CD4-positive, alpha-beta memory T cell (primary cell): ENCODE measurements around the gene SOX13. TPM values are rescaled to one million over a fixed set of nuclear protein-coding genes. Genes with fewer than 3 reads are reported as not detected.

ENCODE experiments used
- CTCF ChIA-PET: fragments of 350-600 bp; sonication (Branson Sonifier 250); formaldehyde crosslinking; loops from one replicate; lab custom pipeline; 2021; ENCODE audit warnings: inconsistent platforms; ENCODE audit not compliant: partially characterized antibody; lab: Charles Lee
- POLR2A ChIA-PET: fragments of 350-600 bp; sonication (Branson Sonifier 250); formaldehyde crosslinking; loops from one replicate; lab custom pipeline; 2021; ENCODE audit not compliant: partially characterized antibody; lab: Charles Lee
- DNase-seq, 5 donors: peaks; one replicate each; pipeline versions ENCODE4 v3.0.0 to v3.0.0-alpha.2; 2020 to 2022; ENCODE audit warnings: mixed read lengths in 1 of 5
- H3K27ac ChIP-seq: one replicate; pipeline ENCODE4 v1.7.0; 2013; ENCODE audit warnings: low read depth, low read length
- H3K27me3 ChIP-seq: 2 replicates; pipeline ENCODE4 v1.7.0; 2013; ENCODE audit warnings: mild to moderate bottlenecking, low read length, moderate library complexity; ENCODE audit not compliant: insufficient read depth
- H3K36me3 ChIP-seq: 2 replicates; pipeline ENCODE4 v1.7.0; 2013; ENCODE audit warnings: mild to moderate bottlenecking, low read length, moderate library complexity; ENCODE audit not compliant: insufficient read depth
- H3K4me1 ChIP-seq: 2 replicates; pipeline ENCODE4 v1.7.0; 2013; ENCODE audit warnings: mild to moderate bottlenecking, low read length, moderate library complexity; ENCODE audit not compliant: insufficient read depth
- H3K4me3 ChIP-seq, 2 donors: one replicate each; pipeline ENCODE4 v1.7.0; 2013; ENCODE audit warnings: low read length in 2 of 2, mild to moderate bottlenecking in 1 of 2
- H3K9me3 ChIP-seq, 2 donors: one replicate each; pipeline ENCODE4 v1.7.0; 2013; ENCODE audit warnings: low read length in 2 of 2, control low read depth in 1 of 2; ENCODE audit not compliant: control insufficient read depth in 1 of 2
- H3K27ac Mint-ChIP-seq, 7 donors: one replicate each; pipeline ENCODE4 v1.8.0; 2020 to 2021; ENCODE audit warnings: mixed read lengths in 7 of 7, mild to moderate bottlenecking in 6 of 7, inconsistent platforms in 3 of 7, moderate library complexity in 3 of 7
- H3K27me3 Mint-ChIP-seq, 2 donors: one replicate each; pipeline ENCODE4 v1.8.0; 2020 to 2021; ENCODE audit warnings: mixed read lengths in 2 of 2
- H3K36me3 Mint-ChIP-seq, 2 donors: one replicate each; pipeline ENCODE4 v1.8.0; 2020 to 2021; ENCODE audit warnings: mixed read lengths in 2 of 2, inconsistent platforms in 1 of 2, mild to moderate bottlenecking in 1 of 2
- H3K4me1 Mint-ChIP-seq, 4 donors: one replicate each; pipeline ENCODE4 v1.8.0; 2020 to 2021; ENCODE audit warnings: mixed read lengths in 4 of 4, mild to moderate bottlenecking in 1 of 4
- H3K4me3 Mint-ChIP-seq, 8 donors: one replicate each; pipeline ENCODE4 v1.8.0; 2020 to 2021; ENCODE audit warnings: mixed read lengths in 8 of 8, mild to moderate bottlenecking in 7 of 8, moderate library complexity in 6 of 8, inconsistent platforms in 3 of 8
- H3K9me3 Mint-ChIP-seq, 8 donors: one replicate each; pipeline ENCODE4 v1.8.0; 2020 to 2021; ENCODE audit warnings: mixed read lengths in 8 of 8, mild to moderate bottlenecking in 5 of 8, inconsistent platforms in 3 of 8, moderate library complexity in 1 of 8
- intact Hi-C: fragments of 100-400 bp; cut with micrococcal nuclease; formaldehyde crosslinking; loops from one replicate; pipeline ENCODE4 v1.15.1; 2023
- polyA plus RNA-seq, 2 donors: library from polyadenylated mRNA; unstranded; fragments of 300-500 nt; fragmentation: Illumina TruSeq; gene quantifications; one replicate each; pipeline ENCODE4 v1.2.3, GENCODE V29; 2021
- total RNA-seq, 2 experiments: library from RNA; stranded (reverse); gene quantifications; one replicate each; pipeline ENCODE4 v1.2.3, GENCODE V29; 2021

The SOX13 gene
- total and polyA plus RNA-seq, 4 experiments from 2014 or later: 0.94 to 12.0 (median 6.0) TPM

DNA sequence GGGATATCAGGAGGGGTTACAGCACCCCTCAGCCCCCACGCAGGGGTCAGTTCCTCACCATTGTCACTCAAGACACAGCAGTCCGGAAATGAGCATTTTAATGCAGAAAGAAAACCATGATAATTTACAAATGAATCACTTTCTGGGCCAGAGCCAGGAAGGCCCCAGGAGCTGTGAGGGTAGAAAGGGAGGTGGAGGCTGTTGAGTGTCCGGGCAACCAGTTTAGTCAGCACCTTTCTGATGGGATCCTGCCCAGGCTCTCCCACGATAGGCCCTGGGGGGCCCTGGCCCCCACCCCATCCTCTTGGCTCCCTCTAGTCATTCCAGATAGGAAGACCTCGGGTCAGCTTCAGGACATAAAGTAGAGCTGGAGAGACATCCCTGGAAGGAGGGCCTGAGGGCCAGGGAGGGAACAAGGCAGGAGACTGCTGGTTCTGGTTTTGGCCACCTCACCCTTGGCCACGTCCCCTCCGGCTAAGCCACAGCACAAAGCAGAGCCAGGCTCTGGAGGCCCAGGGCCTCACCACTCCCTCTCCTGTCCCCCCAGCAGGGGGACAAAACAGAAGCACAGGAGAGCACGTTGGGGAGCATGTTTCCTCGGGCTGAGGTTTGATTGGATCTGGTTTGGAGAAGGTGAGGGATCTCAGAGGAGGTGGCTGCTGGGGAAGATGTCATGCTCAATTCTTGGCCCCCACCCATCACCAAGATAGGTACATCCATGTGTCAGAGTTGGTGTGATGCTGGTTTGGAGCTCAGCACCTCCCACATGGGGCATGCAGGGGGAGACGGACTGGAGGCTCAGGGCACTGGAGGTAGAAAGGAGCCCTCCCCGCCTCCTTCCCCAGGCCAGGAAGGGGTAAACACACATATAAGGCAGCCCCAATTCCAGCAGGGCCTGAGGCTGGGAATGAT, 58.3 kb downstream of the SOX13 start:
- Mint-ChIP-seq H3K27ac (peak overlapping the region in 1 of 7 donors; percentile 50), H3K4me1 (peaks cover 5 to 14% (median 10%) of the 10 kb centered on the region in 4 donors), H3K4me3 (no peak overlapping the region), H3K36me3 (peaks cover 0 to 4% of the 10 kb centered on the region in 2 donors), H3K9me3 (peaks cover 0 to 3% (median 0%) of the 10 kb centered on the region in 8 donors), H3K27me3 (peaks cover 0 to 1% of the 10 kb centered on the region in 2 donors)
- POLR2A ChIA-PET: interaction anchor here (0.6 kb wide), 1 partner anchor 11 kb away, joined by 4 read pairs; no protein-coding TSS in a partner anchor
- CTCF ChIA-PET: interaction anchor here (0.6 to 0.9 kb wide), 2 partner anchors 260 to 273 kb away, joined by 3 to 6 read pairs; no protein-coding TSS in a partner anchor
- Histone ChIP-seq H3K4me1 (peaks cover 9% of the 10 kb centered on the region), H3K27me3 (no peaks in the 10 kb centered on the region), H3K36me3 (no peaks in the 10 kb centered on the region), H3K9me3 (no peaks in the 10 kb centered on the region), H3K27ac (no peak overlapping the region), H3K4me3 (no peak overlapping the region)
- no peak for DNase-seq
- intact Hi-C loops: no loop called here

DNA sequence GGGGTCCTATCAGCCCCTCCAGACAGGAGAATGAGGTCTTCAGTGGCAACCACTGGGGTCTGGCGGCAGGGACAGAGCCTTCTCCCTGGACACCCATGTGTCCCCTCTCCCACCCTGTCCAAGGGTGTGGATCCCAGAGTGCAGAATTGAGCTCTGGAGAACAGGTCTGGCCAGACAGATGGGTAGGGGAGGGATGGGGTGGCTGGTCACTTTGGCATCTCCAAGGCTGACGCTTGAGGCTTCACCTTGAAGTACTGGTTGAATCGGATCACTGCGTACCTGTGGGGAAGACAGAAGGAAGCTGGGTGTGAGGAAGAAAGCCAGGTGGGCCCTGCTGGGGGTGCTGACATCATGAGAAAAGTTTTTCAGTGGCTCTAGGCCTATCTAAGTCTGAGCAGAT, 59.1 kb downstream of the SOX13 start:
- intact Hi-C loops: no loop called here
- H3K4me3 ChIP-seq: no peak overlapping the region
- Mint-ChIP-seq H3K9me3 (peaks cover 0 to 2% (median 0%) of the 10 kb centered on the region in 8 donors), H3K27me3 (no peaks in the 10 kb centered on the region), H3K4me3 (no peak overlapping the region), H3K36me3 (peaks cover 0 to 4% of the 10 kb centered on the region in 2 donors), H3K27ac (no peak overlapping the region), H3K4me1 (peaks cover 5 to 14% (median 10%) of the 10 kb centered on the region in 4 donors)
- H3K4me1 ChIP-seq: peaks cover 9% of the 10 kb centered on the region
- no peak overlapping the region for H3K27ac ChIP-seq
- no peaks in the 10 kb centered on the region for H3K9me3 ChIP-seq
- no peaks in the 10 kb centered on the region for H3K27me3 ChIP-seq
- CTCF ChIA-PET: interaction anchor here (1.6 kb wide), 1 partner anchor 271 kb away, joined by 5 read pairs; the partner anchor contains the start of gene SNRPE
- no peak for DNase-seq
- POLR2A ChIA-PET: no interaction called here
- H3K36me3 ChIP-seq: no peaks in the 10 kb centered on the region

DNA sequence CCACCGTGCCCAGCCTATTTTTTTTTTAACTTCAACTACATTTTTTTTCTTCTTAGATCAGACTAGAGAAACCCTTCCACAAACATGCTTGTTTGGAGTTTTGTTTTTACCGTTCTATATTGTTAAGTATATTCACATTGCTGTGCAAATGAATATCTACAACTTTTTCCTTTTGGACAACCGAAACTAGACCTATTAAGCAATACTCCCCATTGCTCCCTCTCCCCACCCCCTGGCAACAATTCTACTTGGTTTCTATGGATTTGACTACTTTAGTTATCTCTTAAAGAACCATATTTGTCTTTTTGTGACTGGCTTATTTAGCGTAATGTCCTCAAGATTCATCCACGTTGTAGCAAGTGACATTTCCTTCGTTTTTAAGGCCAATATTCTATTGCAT, 59.8 kb downstream of the SOX13 start:
- Histone ChIP-seq H3K9me3 (no peaks in the 10 kb centered on the region), H3K4me3 (no peak overlapping the region), H3K27ac (no peak overlapping the region), H3K36me3 (no peaks in the 10 kb centered on the region), H3K27me3 (no peaks in the 10 kb centered on the region), H3K4me1 (peaks cover 9% of the 10 kb centered on the region)
- intact Hi-C loops: no loop called here
- Mint-ChIP-seq H3K9me3 (peaks cover 0 to 2% (median 0%) of the 10 kb centered on the region in 8 donors), H3K4me1 (peaks cover 5 to 14% (median 10%) of the 10 kb centered on the region in 4 donors), H3K27me3 (no peaks in the 10 kb centered on the region), H3K36me3 (peaks cover 0 to 4% of the 10 kb centered on the region in 2 donors), H3K4me3 (no peak overlapping the region), H3K27ac (no peak overlapping the region)
- CTCF ChIA-PET: interaction anchor here (1.6 kb wide), 1 partner anchor 272 kb away, joined by 5 read pairs; the partner anchor contains the start of gene SNRPE
- POLR2A ChIA-PET: no interaction called here
- no peak for DNase-seq

DNA sequence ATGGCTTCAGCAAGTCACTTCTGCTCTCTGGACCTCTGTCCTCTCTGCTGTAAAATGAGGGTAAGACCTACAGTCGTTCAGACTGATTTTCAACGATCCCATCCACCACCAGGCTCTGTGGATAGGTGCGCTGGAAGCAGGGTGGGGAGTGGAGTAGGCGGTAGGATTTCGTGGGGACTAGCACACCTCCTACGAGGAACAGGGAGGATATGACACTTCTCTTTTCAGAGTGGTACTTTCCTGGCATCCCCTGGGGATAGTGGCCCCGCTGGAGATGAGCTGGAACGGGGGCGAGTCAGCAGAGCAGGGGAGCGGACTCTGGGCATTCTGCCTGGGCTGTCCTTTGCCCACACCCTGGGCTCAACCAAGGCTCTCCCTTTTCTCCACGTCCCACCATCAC, 61.2 kb downstream of the SOX13 start:
- no peak overlapping the region for H3K27ac Mint-ChIP-seq
- CTCF ChIA-PET: no interaction called here
- Histone ChIP-seq H3K4me3 (no peak overlapping the region), H3K4me1 (peaks cover 4% of the 10 kb centered on the region), H3K27me3 (no peaks in the 10 kb centered on the region), H3K36me3 (no peaks in the 10 kb centered on the region), H3K27ac (no peak overlapping the region), H3K9me3 (no peaks in the 10 kb centered on the region)
- H3K4me1 Mint-ChIP-seq: peaks cover 2 to 3% (median 3%) of the 10 kb centered on the region in 4 donors
- DNase-seq: no peak
- POLR2A ChIA-PET: no interaction called here
- intact Hi-C loops: no loop called here
- H3K27me3 Mint-ChIP-seq: no peaks in the 10 kb centered on the region
- H3K9me3 Mint-ChIP-seq: peaks cover 0 to 2% (median 0%) of the 10 kb centered on the region in 8 donors
- no peak overlapping the region for H3K4me3 Mint-ChIP-seq
- peaks cover 0 to 4% of the 10 kb centered on the region in 2 donors for H3K36me3 Mint-ChIP-seq

DNA sequence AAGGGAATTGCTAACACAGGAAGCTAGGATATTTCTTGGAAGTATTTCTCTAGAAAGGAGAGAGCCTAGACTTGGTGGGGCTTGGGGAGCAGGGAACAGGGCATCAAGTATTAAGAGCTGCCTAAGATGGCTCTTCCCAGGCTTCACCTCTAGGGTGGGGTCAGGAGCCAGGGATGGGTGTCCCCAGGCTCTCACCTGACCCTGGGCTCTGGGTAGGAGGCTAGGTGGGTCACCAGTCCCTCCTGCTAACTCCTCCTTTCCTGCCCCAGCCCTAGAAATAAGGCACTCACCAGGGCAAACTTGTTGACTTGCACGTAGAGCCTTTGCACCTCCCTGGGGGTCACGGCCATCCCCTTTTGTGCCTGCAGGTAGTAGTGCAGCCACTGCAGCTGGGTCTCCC, 63.9 kb downstream of the SOX13 start:
- Histone ChIP-seq H3K27me3 (no peaks in the 10 kb centered on the region), H3K4me1 (no peaks in the 10 kb centered on the region), H3K9me3 (no peaks in the 10 kb centered on the region), H3K36me3 (no peaks in the 10 kb centered on the region), H3K27ac (no peak overlapping the region), H3K4me3 (no peak overlapping the region)
- no peak for DNase-seq
- ChIA-PET CTCF (interaction anchor here (1.1 to 5.0 kb wide), 2 partner anchors 9 to 26 kb away, joined by 3 to 28 read pairs; no protein-coding TSS in a partner anchor), POLR2A (no interaction called here)
- Mint-ChIP-seq H3K36me3 (peaks cover 6 to 7% of the 10 kb centered on the region in 2 donors), H3K4me3 (no peak overlapping the region), H3K27me3 (no peaks in the 10 kb centered on the region), H3K9me3 (peaks cover 0 to 2% (median 0%) of the 10 kb centered on the region in 8 donors), H3K4me1 (no peaks in the 10 kb centered on the region), H3K27ac (no peak overlapping the region)
- intact Hi-C loops: no loop called here

DNA sequence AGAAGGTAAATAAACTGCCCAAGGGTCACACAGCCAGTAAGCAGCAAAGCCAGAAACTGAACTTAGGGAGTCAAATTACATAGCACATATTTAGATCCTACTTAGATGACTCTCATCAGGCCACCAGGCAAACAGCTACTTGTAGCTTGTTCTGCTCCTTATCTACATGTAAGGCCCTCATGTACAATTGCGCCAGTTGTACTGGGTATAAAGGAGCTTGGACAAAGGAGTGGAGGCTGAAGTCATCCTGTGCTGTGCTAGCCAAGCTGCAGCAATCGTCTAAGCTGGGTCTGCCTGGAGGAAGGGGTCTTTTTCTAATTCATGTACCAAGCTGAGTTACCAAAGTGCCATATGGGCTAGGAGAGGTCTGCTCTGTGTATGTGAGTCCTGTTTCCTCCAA, 66.2 kb downstream of the SOX13 start:
- Histone ChIP-seq H3K4me1 (no peaks in the 10 kb centered on the region), H3K9me3 (no peaks in the 10 kb centered on the region), H3K27ac (no peak overlapping the region), H3K4me3 (no peak overlapping the region), H3K27me3 (no peaks in the 10 kb centered on the region), H3K36me3 (no peaks in the 10 kb centered on the region)
- no peaks in the 10 kb centered on the region for H3K4me1 Mint-ChIP-seq
- no peak for DNase-seq
- H3K9me3 Mint-ChIP-seq: no peaks in the 10 kb centered on the region
- no peaks in the 10 kb centered on the region for H3K27me3 Mint-ChIP-seq
- no peak overlapping the region for H3K27ac Mint-ChIP-seq
- POLR2A ChIA-PET: no interaction called here
- CTCF ChIA-PET: interaction anchor here (2.1 to 5.0 kb wide), 2 partner anchors 11 to 23 kb away, joined by 5 to 28 read pairs; no protein-coding TSS in a partner anchor
- intact Hi-C loops: no loop called here
- peaks cover 6 to 7% of the 10 kb centered on the region in 2 donors for H3K36me3 Mint-ChIP-seq
- H3K4me3 Mint-ChIP-seq: no peak overlapping the region

DNA sequence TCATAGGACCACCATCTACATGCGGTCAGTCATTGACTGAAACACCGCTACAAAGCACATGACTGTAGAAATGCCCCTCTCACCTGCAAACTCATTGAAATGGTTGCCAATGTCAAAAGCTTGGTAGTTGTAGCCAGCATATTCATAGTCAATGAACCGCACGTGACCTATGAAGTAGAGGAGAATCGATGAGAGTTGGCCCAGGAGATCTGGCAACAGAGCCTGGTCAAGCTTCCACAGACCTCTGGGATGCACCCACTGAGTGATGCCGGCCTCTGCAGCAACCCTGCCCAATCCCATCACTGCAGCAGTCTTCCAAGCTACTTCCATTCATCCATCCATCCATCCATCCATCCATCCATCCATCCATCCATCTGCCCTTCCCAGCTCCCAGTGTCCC, 67.0 kb downstream of the SOX13 start:
- ChIA-PET POLR2A (no interaction called here), CTCF (interaction anchor here (5.0 kb wide), 1 partner anchor 12 kb away, joined by 28 read pairs; no protein-coding TSS in a partner anchor)
- intact Hi-C loops: no loop called here
- Histone ChIP-seq H3K27me3 (no peaks in the 10 kb centered on the region), H3K4me1 (no peaks in the 10 kb centered on the region), H3K4me3 (no peak overlapping the region), H3K27ac (no peak overlapping the region), H3K9me3 (no peaks in the 10 kb centered on the region), H3K36me3 (no peaks in the 10 kb centered on the region)
- Mint-ChIP-seq H3K27ac (peak overlapping the region in 1 of 7 donors; percentile 10), H3K4me1 (no peaks in the 10 kb centered on the region), H3K9me3 (no peaks in the 10 kb centered on the region), H3K36me3 (peaks cover 6 to 7% of the 10 kb centered on the region in 2 donors), H3K27me3 (peaks cover 0 to 2% of the 10 kb centered on the region in 2 donors), H3K4me3 (no peak overlapping the region)
- no peak for DNase-seq
